IPS DF 6.9 (cell line): ENCODE measurements around the gene NCK1.

ENCODE experiments used
- DNase-seq: peaks from one replicate; pipeline ENCODE4 v3.0.0-alpha.2; 2013; ENCODE audit warnings: low read depth, low spot score
- H3K27ac ChIP-seq: one replicate; pipeline ENCODE4 v1.5.1; 2013; ENCODE audit warnings: low read length, control low read depth
- H3K27me3 ChIP-seq: 2 replicates; pipeline ENCODE4 v1.6.1; 2013; ENCODE audit warnings: mild to moderate bottlenecking, low read length; ENCODE audit not compliant: control insufficient read depth, insufficient read depth
- H3K36me3 ChIP-seq: 2 replicates; pipeline ENCODE4 v1.6.1; 2013; ENCODE audit warnings: low read length; ENCODE audit not compliant: control insufficient read depth, insufficient read depth
- H3K4me1 ChIP-seq: 2 replicates; pipeline ENCODE4 v1.6.1; 2013; ENCODE audit warnings: low read length; ENCODE audit not compliant: control insufficient read depth, insufficient read depth
- H3K4me3 ChIP-seq: 2 replicates; pipeline ENCODE4 v1.5.1; 2013; ENCODE audit warnings: mild to moderate bottlenecking, low read length
- H3K9me3 ChIP-seq: 2 replicates; pipeline ENCODE4 v1.6.1; 2013; ENCODE audit warnings: low read length, inconsistent platforms; ENCODE audit not compliant: control insufficient read depth, insufficient read depth
- WGBS: extraction: QIAGEN DNeasy Blood & Tissue Kit; methylation state at CpG from one replicate; pipeline ENCODE4 v1.1.7; 2013; ENCODE audit warnings: mixed read lengths, missing lambda C conversion rate; ENCODE audit not compliant: insufficient read length, insufficient coverage; 5-methylcytosine and 5-hydroxymethylcytosine counted together

NCK1 gene

GRCh38 chr3:136928240-136928639, 66.2 kb downstream of the NCK1 start:
- Histone ChIP-seq H3K36me3 (no peaks in the 10 kb centered on the region), H3K4me3 (no peak overlapping the region), H3K27me3 (no peaks in the 10 kb centered on the region), H3K4me1 (no peaks in the 10 kb centered on the region), H3K9me3 (no peaks in the 10 kb centered on the region), H3K27ac (no peak overlapping the region)
- no peak for DNase-seq

GRCh38 chr3:136929977-136930670, 68.1 kb downstream of the NCK1 start:
- no peak overlapping the region for H3K27ac ChIP-seq
- WGBS, result 100% methylated on average over 1 of the region's 4 CpGs
- H3K4me1 ChIP-seq, result no peaks in the 10 kb centered on the region
- H3K9me3 ChIP-seq, result no peaks in the 10 kb centered on the region
- DNase-seq, result no peak
- no peaks in the 10 kb centered on the region for H3K36me3 ChIP-seq
- no peaks in the 10 kb centered on the region for H3K27me3 ChIP-seq
- no peak overlapping the region for H3K4me3 ChIP-seq

- Histone ChIP-seq H3K9me3 (no peaks in the 10 kb centered on the region), H3K4me1 (no peaks in the 10 kb centered on the region), H3K36me3 (no peaks in the 10 kb centered on the region), H3K4me3 (no peak overlapping the region), H3K27me3 (no peaks in the 10 kb centered on the region), H3K27ac (no peak overlapping the region)
- no peak for DNase-seq
- no CpG with 5 or more reads among the region's 4 CpGs for WGBS
Measured at GRCh38 chr3:136931606-136932005, 69.6 kb downstream of the NCK1 start.

GRCh38 chr3:136932523-136932922, 70.5 kb downstream of the NCK1 start:
- WGBS, result no CpG with 5 or more reads among the region's 1 CpG
- Histone ChIP-seq H3K27ac (no peak overlapping the region), H3K27me3 (no peaks in the 10 kb centered on the region), H3K4me1 (no peaks in the 10 kb centered on the region), H3K36me3 (no peaks in the 10 kb centered on the region), H3K9me3 (no peaks in the 10 kb centered on the region), H3K4me3 (no peak overlapping the region)
- no peak for DNase-seq

- H3K27ac ChIP-seq, result no peak overlapping the region
Measured at GRCh38 chr3:136932978-136933772, 71.2 kb downstream of the NCK1 start.

GRCh38 chr3:136937175-136937574, 75.2 kb downstream of the NCK1 start:
- no peaks in the 10 kb centered on the region for H3K27me3 ChIP-seq
- no CpG with 5 or more reads among the region's 1 CpG for WGBS
- H3K27ac ChIP-seq, result no peak overlapping the region
- no peak overlapping the region for H3K4me3 ChIP-seq
- no peaks in the 10 kb centered on the region for H3K36me3 ChIP-seq
- H3K4me1 ChIP-seq, result no peaks in the 10 kb centered on the region
- no peaks in the 10 kb centered on the region for H3K9me3 ChIP-seq
- DNase-seq, result no peak

More at GRCh38 chr3:136932978-136933772, 71.2 kb downstream of the NCK1 start:
- Histone ChIP-seq H3K27me3 (no peaks in the 10 kb centered on the region), H3K36me3 (no peaks in the 10 kb centered on the region), H3K4me3 (no peak overlapping the region), H3K4me1 (no peaks in the 10 kb centered on the region), H3K9me3 (no peaks in the 10 kb centered on the region)
- DNase-seq, result no peak
- WGBS, result no CpG with 5 or more reads among the region's 1 CpG

GRCh38 chr3:136937851-136938250, 75.8 kb downstream of the NCK1 start:
- Histone ChIP-seq H3K27ac (no peak overlapping the region), H3K36me3 (no peaks in the 10 kb centered on the region), H3K27me3 (no peaks in the 10 kb centered on the region), H3K9me3 (no peaks in the 10 kb centered on the region), H3K4me3 (no peak overlapping the region), H3K4me1 (peaks cover 5% of the 10 kb centered on the region; the same call in 1 of the 2 replicates)
- DNase-seq, result no peak
- no CpG with 5 or more reads among the region's 2 CpGs for WGBS

GRCh38 chr3:136938334-136938733, 76.3 kb downstream of the NCK1 start:
- no peaks in the 10 kb centered on the region for H3K36me3 ChIP-seq
- no peaks in the 10 kb centered on the region for H3K27me3 ChIP-seq
- DNase-seq, result no peak
- no peak overlapping the region for H3K27ac ChIP-seq
- H3K4me1 ChIP-seq, result peaks cover 6% of the 10 kb centered on the region; the same call in 1 of the 2 replicates
- no peaks in the 10 kb centered on the region for H3K9me3 ChIP-seq
- no peak overlapping the region for H3K4me3 ChIP-seq

GRCh38 chr3:136939489-136939888, 77.5 kb downstream of the NCK1 start:
- WGBS, result no CpG with 5 or more reads among the region's 1 CpG
- no peak overlapping the region for H3K4me3 ChIP-seq
- no peaks in the 10 kb centered on the region for H3K9me3 ChIP-seq
- H3K27ac ChIP-seq, result no peak overlapping the region
- DNase-seq, result no peak
- H3K27me3 ChIP-seq, result no peaks in the 10 kb centered on the region
- no peaks in the 10 kb centered on the region for H3K36me3 ChIP-seq
- peaks cover 6% of the 10 kb centered on the region; the same call in 1 of the 2 replicates for H3K4me1 ChIP-seq

GRCh38 chr3:136942803-136943202, 80.8 kb downstream of the NCK1 start:
- no peak overlapping the region for H3K27ac ChIP-seq
- no CpG with 5 or more reads among the region's 1 CpG for WGBS
- H3K9me3 ChIP-seq, result no peaks in the 10 kb centered on the region
- H3K36me3 ChIP-seq, result peaks cover 2% of the 10 kb centered on the region; the same call in 1 of the 2 replicates
- H3K4me3 ChIP-seq, result no peak overlapping the region
- H3K4me1 ChIP-seq, result peaks cover 6% of the 10 kb centered on the region; the same call in 1 of the 2 replicates
- DNase-seq, result no peak
- H3K27me3 ChIP-seq, result no peaks in the 10 kb centered on the region
